Lower lobe of right lung (tissue), 2 donors: ENCODE results near the gene SIX1. TPM values are rescaled to one million over a fixed set of nuclear protein-coding genes. Genes with fewer than 3 reads are reported as not detected.

Source experiments
- ATAC-seq, 2 donors: fragments of 200-7000 bp; cut with Tn5 transposase; one replicate each; pipeline ENCODE4 v1.9.1; 2020 to 2022; ENCODE audit warnings: mild to moderate bottlenecking in 2 of 2, moderate library complexity in 2 of 2
- DNase-seq: peaks from one replicate; pipeline ENCODE4 v3.0.0-alpha.2; 2020
- H3K27ac ChIP-seq: fragments of 200-600 bp; one replicate; pipeline ENCODE4 v1.8.0; 2022
- H3K27me3 ChIP-seq: fragments of 200-600 bp; one replicate; pipeline ENCODE4 v1.8.0; 2022; ENCODE audit warnings: low read depth
- H3K36me3 ChIP-seq: fragments of 200-600 bp; one replicate; pipeline ENCODE4 v1.8.0; 2022; ENCODE audit warnings: mild to moderate bottlenecking
- H3K4me1 ChIP-seq: fragments of 200-600 bp; one replicate; pipeline ENCODE4 v1.8.0; 2022
- H3K4me3 ChIP-seq: fragments of 200-600 bp; one replicate; pipeline ENCODE4 v1.8.0; 2022; ENCODE audit warnings: mild to moderate bottlenecking
- H3K9me3 ChIP-seq: fragments of 200-600 bp; one replicate; pipeline ENCODE4 v1.8.0; 2022
- intact Hi-C: fragments of 100-400 bp; cut with DNase I; formaldehyde crosslinking; loops from one replicate; pipeline ENCODE4 v1.11.0; 2022
- total RNA-seq: library from RNA; stranded (reverse); fragmentation: NEBNext Ultra II Directional; extraction: Animal tissue kit (Norgen Biotek cat#: 25700); gene quantifications from one replicate; pipeline ENCODE4 v1.2.1, GENCODE V29; 2021
- TF ChIP-seq, protein P1 (sequence below): fragments of 200-600 bp; IDR thresholded peaks from one replicate; pipeline ENCODE4 v1.8.0; 2022; ENCODE audit warnings: antibody characterized with exemption, mild to moderate bottlenecking
- donor health status: DM: no; HTN: yes; CAD: no; lungs with severe emphysema.

The SIX1 gene
- total RNA-seq, 1 donor from 2014 or later: 2.3 TPM

DNA sequence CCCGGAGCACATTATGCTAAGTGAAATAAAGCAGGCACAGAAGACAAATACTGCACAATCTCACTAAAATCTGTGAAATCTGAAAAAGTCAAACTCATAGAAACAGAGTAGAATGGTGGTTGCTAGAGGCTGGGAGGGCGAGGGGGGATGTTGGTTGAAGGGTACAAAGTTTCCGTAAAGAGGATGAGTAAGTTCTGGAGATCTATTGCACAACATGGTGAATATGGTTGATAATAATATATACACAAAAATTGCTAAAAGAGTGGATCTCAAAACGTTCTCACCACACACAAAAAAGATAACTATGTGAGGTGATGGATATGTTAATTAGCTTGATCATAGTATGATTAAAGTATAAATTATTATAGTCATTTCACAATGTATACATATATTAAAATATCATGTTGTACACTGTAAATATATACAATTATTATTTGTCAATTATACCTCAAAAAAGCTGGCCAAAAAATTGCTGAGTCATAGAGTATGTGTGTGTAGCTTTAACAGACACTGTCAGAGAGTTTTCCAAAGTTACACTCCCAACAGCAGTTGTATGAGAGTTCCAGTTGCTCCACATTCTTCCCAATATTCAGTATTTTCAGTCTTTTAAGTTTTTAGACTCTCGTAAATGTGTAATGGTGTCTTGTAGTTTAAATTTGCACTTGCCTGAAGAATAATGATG, 19.3 kb upstream of the SIX1 start:
- TF ChIP-seq, protein P1, sequence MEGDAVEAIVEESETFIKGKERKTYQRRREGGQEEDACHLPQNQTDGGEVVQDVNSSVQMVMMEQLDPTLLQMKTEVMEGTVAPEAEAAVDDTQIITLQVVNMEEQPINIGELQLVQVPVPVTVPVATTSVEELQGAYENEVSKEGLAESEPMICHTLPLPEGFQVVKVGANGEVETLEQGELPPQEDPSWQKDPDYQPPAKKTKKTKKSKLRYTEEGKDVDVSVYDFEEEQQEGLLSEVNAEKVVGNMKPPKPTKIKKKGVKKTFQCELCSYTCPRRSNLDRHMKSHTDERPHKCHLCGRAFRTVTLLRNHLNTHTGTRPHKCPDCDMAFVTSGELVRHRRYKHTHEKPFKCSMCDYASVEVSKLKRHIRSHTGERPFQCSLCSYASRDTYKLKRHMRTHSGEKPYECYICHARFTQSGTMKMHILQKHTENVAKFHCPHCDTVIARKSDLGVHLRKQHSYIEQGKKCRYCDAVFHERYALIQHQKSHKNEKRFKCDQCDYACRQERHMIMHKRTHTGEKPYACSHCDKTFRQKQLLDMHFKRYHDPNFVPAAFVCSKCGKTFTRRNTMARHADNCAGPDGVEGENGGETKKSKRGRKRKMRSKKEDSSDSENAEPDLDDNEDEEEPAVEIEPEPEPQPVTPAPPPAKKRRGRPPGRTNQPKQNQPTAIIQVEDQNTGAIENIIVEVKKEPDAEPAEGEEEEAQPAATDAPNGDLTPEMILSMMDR: no peak
- H3K27me3 ChIP-seq: peaks cover 5% of the 10 kb centered on the region
- H3K4me1 ChIP-seq: no peaks in the 10 kb centered on the region
- DNase-seq (no peak), ATAC-seq (no peak)
- no peak overlapping the region for H3K4me3 ChIP-seq
- intact Hi-C loops: no loop called here
- H3K9me3 ChIP-seq: no peaks in the 10 kb centered on the region
- H3K36me3 ChIP-seq: no peaks in the 10 kb centered on the region
- no peak overlapping the region for H3K27ac ChIP-seq

DNA sequence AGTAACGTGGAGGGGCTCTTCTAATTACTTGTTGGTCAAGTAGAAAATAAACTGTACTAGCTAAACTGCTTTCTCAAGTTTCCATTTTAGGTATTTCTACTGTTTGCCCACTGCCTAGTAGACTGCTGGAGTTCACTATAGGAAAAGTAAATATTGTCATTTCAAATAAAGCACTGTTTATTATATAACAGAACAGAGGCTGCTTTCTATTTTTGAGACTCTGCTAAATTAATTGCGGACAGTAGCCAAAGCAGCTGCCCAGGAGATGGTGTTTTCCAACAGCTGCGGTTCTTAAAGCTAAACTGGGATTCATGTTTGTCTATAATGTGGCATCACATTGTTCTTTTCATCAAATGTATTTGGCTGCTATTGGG, 15.9 kb upstream of the SIX1 start:
- Histone ChIP-seq H3K4me3 (no peak overlapping the region), H3K36me3 (no peaks in the 10 kb centered on the region), H3K4me1 (no peaks in the 10 kb centered on the region), H3K9me3 (no peaks in the 10 kb centered on the region), H3K27me3 (peaks cover 26% of the 10 kb centered on the region), H3K27ac (no peak overlapping the region)
- TF ChIP-seq, protein P1: no peak
- DNase-seq (no peak), ATAC-seq (no peak)
- intact Hi-C loops: no loop called here

DNA sequence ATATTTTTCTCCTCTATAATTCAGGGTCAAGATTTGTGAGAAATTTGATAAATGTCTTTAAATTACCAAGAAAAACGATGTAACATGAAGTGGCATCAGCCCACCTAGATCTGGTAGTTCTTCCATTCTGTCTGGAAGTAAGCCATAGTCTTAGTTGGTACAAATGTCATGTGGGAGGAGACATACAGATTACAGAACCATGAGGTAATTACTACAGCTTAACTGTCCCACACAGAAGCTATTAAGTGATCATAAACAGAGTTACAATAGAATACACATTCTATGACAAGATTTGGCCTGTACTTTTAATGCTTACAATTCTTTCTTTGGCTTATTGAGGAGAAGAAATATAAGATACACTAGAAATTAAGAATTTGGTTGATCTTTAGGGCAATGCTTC, 13.7 kb upstream of the SIX1 start:
- H3K9me3 ChIP-seq: no peaks in the 10 kb centered on the region
- no peaks in the 10 kb centered on the region for H3K4me1 ChIP-seq
- DNase-seq (no peak), ATAC-seq (no peak)
- TF ChIP-seq, protein P1: no peak
- peaks cover 47% of the 10 kb centered on the region for H3K27me3 ChIP-seq
- H3K4me3 ChIP-seq: no peak overlapping the region
- H3K27ac ChIP-seq: no peak overlapping the region
- H3K36me3 ChIP-seq: no peaks in the 10 kb centered on the region
- intact Hi-C loops: no loop called here

DNA sequence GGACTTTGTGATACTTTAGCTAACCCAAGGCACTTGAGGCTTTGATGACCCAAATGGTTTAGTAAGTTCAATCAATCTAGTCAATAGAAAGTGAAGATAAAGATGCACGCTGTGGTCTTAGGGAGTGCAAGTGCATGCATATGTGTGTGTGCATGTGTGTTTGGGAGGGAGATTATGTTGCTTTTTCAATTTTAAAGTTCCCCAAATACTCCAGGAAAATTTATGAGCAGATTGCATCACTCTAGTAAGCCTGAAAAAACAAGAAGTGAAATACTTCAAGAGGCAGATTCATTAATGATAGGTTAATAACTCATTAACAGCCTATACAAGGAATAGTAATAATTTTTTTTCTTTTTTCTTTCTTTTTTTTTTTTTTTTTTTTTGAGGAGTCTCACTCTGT, 12.4 kb upstream of the SIX1 start:
- peaks cover 53% of the 10 kb centered on the region for H3K27me3 ChIP-seq
- H3K27ac ChIP-seq: no peak overlapping the region
- H3K4me1 ChIP-seq: peaks cover 12% of the 10 kb centered on the region
- no peak for ATAC-seq
- intact Hi-C loops: no loop called here
- H3K4me3 ChIP-seq: no peak overlapping the region
- no peak for DNase-seq
- H3K9me3 ChIP-seq: no peaks in the 10 kb centered on the region
- H3K36me3 ChIP-seq: no peaks in the 10 kb centered on the region
- TF ChIP-seq, protein P1: no peak

DNA sequence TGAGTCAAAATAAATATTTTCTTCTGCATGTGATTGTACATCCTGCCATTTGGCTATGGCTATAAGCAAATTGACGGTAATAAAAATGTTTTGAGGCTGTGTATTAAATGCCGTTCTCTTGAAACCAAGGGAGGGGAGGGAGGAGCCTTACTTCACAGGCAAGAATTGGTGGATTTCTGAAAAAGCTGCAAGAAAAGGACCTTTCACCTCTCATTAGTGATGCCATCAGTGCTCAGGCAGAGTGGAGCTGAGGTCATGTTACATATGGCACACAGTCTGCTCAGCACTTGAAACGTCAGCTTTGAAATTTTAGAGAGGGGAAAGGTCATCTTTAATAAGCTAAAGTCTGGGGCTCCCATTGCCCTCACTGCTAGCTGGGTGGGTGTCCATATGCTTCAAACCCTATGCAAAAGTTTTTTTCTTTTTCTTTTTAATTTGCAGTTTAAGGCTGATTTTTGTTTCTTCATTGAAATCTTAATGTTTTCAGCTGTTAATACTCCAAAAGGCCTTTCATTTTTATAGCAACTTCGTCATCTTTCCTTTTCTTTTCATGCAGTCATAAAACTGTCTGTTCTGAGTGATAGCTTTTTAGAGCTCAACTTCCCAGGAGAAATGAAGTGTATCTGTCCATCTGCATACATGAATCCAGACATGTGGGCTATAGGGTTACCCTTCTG, 9.8 kb upstream of the SIX1 start:
- peaks cover 80% of the 10 kb centered on the region for H3K27me3 ChIP-seq

More for the DNA sequence above, 9.8 kb upstream of the SIX1 start:
- TF ChIP-seq, protein P1: no peak
- Histone ChIP-seq H3K9me3 (no peaks in the 10 kb centered on the region), H3K27ac (no peak overlapping the region), H3K4me1 (peaks cover 25% of the 10 kb centered on the region), H3K4me3 (no peak overlapping the region), H3K36me3 (no peaks in the 10 kb centered on the region)
- ATAC-seq: no peak
- intact Hi-C loops: no loop called here
- no peak for DNase-seq
